H1 (cell line): Measurements from ENCODE around the gene TTC28.

Source experiments
- CREB1 ChIP-seq: IDR thresholded peaks from 2 replicates; pipeline ENCODE4 v1.6.1; 2012; ENCODE audit warnings: inconsistent platforms
- CTCF ChIP-seq, 3 experiments: IDR thresholded peaks; 1 replicate in 2 of 3; 2 replicates in 1 of 3; pipeline versions ENCODE4 v1.5.1 to v1.6.1; 2011; ENCODE audit warnings: low read length in 3 of 3, mild to moderate bottlenecking in 3 of 3, inconsistent platforms in 2 of 3, low read depth in 1 of 3, moderate library complexity in 1 of 3; ENCODE audit not compliant: insufficient read depth in 1 of 3; ENCODE audit errors: control extremely low read depth in 1 of 3
- EGR1 ChIP-seq: IDR thresholded peaks from 2 replicates; pipeline ENCODE4 v1.6.1; 2011; ENCODE audit warnings: low read depth, low read length, borderline replicate concordance
- GTF2F1 ChIP-seq: IDR thresholded peaks from 2 replicates; pipeline ENCODE4 v1.6.1; 2012; ENCODE audit warnings: low read depth, low read length, improper control_type of control experiment, borderline replicate concordance
- JUN ChIP-seq: IDR thresholded peaks from 2 replicates; pipeline ENCODE4 v1.6.1; 2011; ENCODE audit warnings: low read depth, mild to moderate bottlenecking, improper control_type of control experiment, low read length
- KDM5A ChIP-seq: fragments of 200-600 bp; IDR thresholded peaks from 2 replicates; pipeline ENCODE4 v1.7.1; 2012; ENCODE audit warnings: mild to moderate bottlenecking, low read length, inconsistent platforms, mixed read lengths
- NANOG ChIP-seq: IDR thresholded peaks from 2 replicates; pipeline ENCODE4 v1.6.1; 2011; ENCODE audit warnings: low read length, low read depth, mild to moderate bottlenecking, inconsistent platforms; ENCODE audit not compliant: insufficient read depth, poor library complexity, severe bottlenecking
- PHF8 ChIP-seq: fragments of 200-600 bp; sonication (generic); conservative IDR thresholded peaks from 2 replicates; pipeline ENCODE4 v1.7.1; 2012; ENCODE audit warnings: low read depth, mild to moderate bottlenecking, inconsistent platforms, low read length, moderate library complexity
- POLR2AphosphoS5 ChIP-seq: IDR thresholded peaks from 2 replicates; pipeline ENCODE4 v1.6.1; 2011; ENCODE audit warnings: low read depth, low read length
- RFX5 ChIP-seq: IDR thresholded peaks from 2 replicates; pipeline ENCODE4 v1.6.1; 2011; ENCODE audit warnings: low read depth, low read length, improper control_type of control experiment, borderline replicate concordance
- SRF ChIP-seq: IDR thresholded peaks from 2 replicates; pipeline ENCODE4 v1.6.1; 2011; ENCODE audit warnings: mild to moderate bottlenecking, low read depth, low read length, moderate library complexity
- TAF1 ChIP-seq: IDR thresholded peaks from 2 replicates; pipeline ENCODE4 v1.6.1; 2011; ENCODE audit warnings: mild to moderate bottlenecking, low read depth, low read length
- USF2 ChIP-seq: IDR thresholded peaks from 2 replicates; pipeline ENCODE4 v1.6.1; 2011; ENCODE audit warnings: low read length, improper control_type of control experiment

DNA sequence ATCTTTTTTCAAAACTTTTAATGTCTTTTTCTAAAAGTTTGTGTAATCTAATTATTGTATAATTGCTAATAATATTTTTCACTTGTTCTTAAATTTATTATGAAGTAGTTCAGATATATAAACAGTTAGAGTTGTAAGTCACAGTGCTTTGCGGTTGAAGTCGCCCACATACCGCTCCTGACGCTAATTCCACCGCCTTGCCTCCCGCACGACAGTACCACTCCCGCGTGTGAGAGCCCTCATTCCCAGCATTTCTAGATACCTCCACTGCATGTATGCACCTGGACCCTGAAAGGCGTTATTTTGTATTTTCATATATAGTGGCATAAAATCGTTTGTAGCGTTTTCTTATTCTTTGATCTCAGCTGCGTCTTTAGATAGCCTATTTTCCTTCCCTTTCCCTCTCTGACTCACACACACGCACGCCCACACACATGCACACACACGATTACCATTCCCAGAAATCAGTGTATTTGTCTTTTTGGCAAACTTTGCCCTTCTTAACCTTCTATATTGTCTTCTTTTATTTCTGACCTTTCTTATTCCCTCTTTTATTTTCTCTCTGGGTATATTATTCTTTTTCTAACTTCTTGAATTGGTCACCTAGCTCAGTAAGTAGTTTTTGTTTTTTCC lies 704.1 kb downstream of the TTC28 start:
- TF ChIP-seq RFX5 = no peak
- TF ChIP-seq SRF = no peak
- no peak for TF ChIP-seq POLR2AphosphoS5
- no peak for TF ChIP-seq CTCF (IDR thresholded peaks at IDR 0.05; ENCODE audit: control extremely low read depth in 1 of 3, insufficient read depth in 1 of 3, low read depth in 1 of 3, low read length in 3 of 3)
- no peak for TF ChIP-seq USF2
- TF ChIP-seq TAF1 = no peak
- no peak for TF ChIP-seq NANOG
- TF ChIP-seq GTF2F1 = no peak
- TF ChIP-seq KDM5A = no peak
- no peak for TF ChIP-seq JUN
- TF ChIP-seq PHF8 = no peak
- no peak for TF ChIP-seq CREB1
- no peak for TF ChIP-seq EGR1
